ENCODE results near the gene PNPLA3. TPM values are rescaled to one million over a fixed set of nuclear protein-coding genes. Genes with fewer than 3 reads are reported as not detected.

Gene PNPLA3
- total RNA-seq, 2 donors from 2014 or later: 0.14 to 0.28 TPM

- Histone ChIP-seq H3K27ac (no peak overlapping the region), H3K27me3 (replicated peaks; ENCODE audit: insufficient read depth) (no peaks in the 10 kb centered on the region), H3K9me3 (no peaks in the 10 kb centered on the region), H3K4me3 (peak overlapping the region; percentile 75 to 94), H3K4me1 (replicated peaks) (peaks cover 11% of the 10 kb centered on the region), H3K36me3 (no peaks in the 10 kb centered on the region)
- 36% methylated on average over 7 of the region's 7 CpGs for WGBS
- intact Hi-C loops (cut with DNase I): no loop called here
- TF ChIP-seq POLR2A (IDR thresholded peaks at IDR 0.05) (no peak), POLR2AphosphoS5 (IDR thresholded peaks at IDR 0.05) (no peak), CTCF (IDR thresholded peaks at IDR 0.05) (no peak)
- no peak for DNase-seq (ENCODE audit: low spot score)
These were observed 30.6 kb downstream of the PNPLA3 start for GRCh38 chr22:43953988-43954785.

- peak; percentile 88 for DNase-seq (ENCODE audit: low spot score)
- peak; percentile 39 for TF ChIP-seq POLR2A (IDR thresholded peaks at IDR 0.05)
- TF ChIP-seq POLR2AphosphoS5 (IDR thresholded peaks at IDR 0.05): peak; percentile 96
- peak in 1 of 4 experiments; percentile 15 for TF ChIP-seq CTCF (IDR thresholded peaks at IDR 0.05)
- under 1% methylated on average over 60 of the region's 74 CpGs for WGBS
- intact Hi-C loops (cut with DNase I): no loop called here
- Histone ChIP-seq H3K9me3 (no peaks in the 10 kb centered on the region), H3K27ac (peak within 1 kb of the TSS; percentile 63 to 72), H3K36me3 (no peaks in the 10 kb centered on the region), H3K4me3 (peak within 1 kb of the TSS; percentile 75 to 94), H3K27me3 (replicated peaks; ENCODE audit: insufficient read depth) (no peaks in the 10 kb centered on the region), H3K4me1 (replicated peaks) (peaks cover 11% of the 10 kb centered on the region)
These were observed 31.7 kb downstream of the PNPLA3 start, which contains the start of gene SAMM50 for GRCh38 chr22:43955040-43955882. TSS of gene SAMM50 (plus strand) at chr22:43955442. CDS start at chr22:43955578, 136 bp downstream.

- Histone ChIP-seq H3K27me3 (replicated peaks; ENCODE audit: insufficient read depth) (no peaks in the 10 kb centered on the region), H3K36me3 (no peaks in the 10 kb centered on the region), H3K9me3 (no peaks in the 10 kb centered on the region), H3K4me1 (replicated peaks) (peaks cover 11% of the 10 kb centered on the region), H3K27ac (peak overlapping the region; percentile 63 to 72), H3K4me3 (peak overlapping the region; percentile 75 to 94)
- no peak for TF ChIP-seq CTCF (IDR thresholded peaks at IDR 0.05)
- TF ChIP-seq POLR2AphosphoS5 (IDR thresholded peaks at IDR 0.05): no peak
- TF ChIP-seq POLR2A (IDR thresholded peaks at IDR 0.05): no peak
- WGBS: 37% methylated on average over 17 of the region's 17 CpGs
- DNase-seq (ENCODE audit: low spot score): no peak
- intact Hi-C loops (cut with DNase I): no loop called here
These were observed 32.5 kb downstream of the PNPLA3 start for GRCh38 chr22:43955883-43956782.

GRCh38 chr22:43956805-43957463 is 33.3 kb downstream of the PNPLA3 start:
- intact Hi-C loops (cut with DNase I): no loop called here
- no peak for DNase-seq (ENCODE audit: low spot score)
- no peak for TF ChIP-seq CTCF (IDR thresholded peaks at IDR 0.05)
- TF ChIP-seq POLR2AphosphoS5 (IDR thresholded peaks at IDR 0.05): no peak
- no peak for TF ChIP-seq POLR2A (IDR thresholded peaks at IDR 0.05)

More at GRCh38 chr22:43956805-43957463, 33.3 kb downstream of the PNPLA3 start:
- Histone ChIP-seq H3K27me3 (replicated peaks; ENCODE audit: insufficient read depth) (no peaks in the 10 kb centered on the region), H3K27ac (no peak overlapping the region), H3K9me3 (no peaks in the 10 kb centered on the region), H3K36me3 (no peaks in the 10 kb centered on the region), H3K4me1 (replicated peaks) (peaks cover 11% of the 10 kb centered on the region), H3K4me3 (no peak overlapping the region)
- WGBS: 41% methylated on average over 9 of the region's 9 CpGs
